Subcutaneous adipose tissue (tissue), 4 donors: ENCODE measurements around the gene SLC2A4. TPM values are rescaled to one million over a fixed set of nuclear protein-coding genes. Genes with fewer than 3 reads are reported as not detected.

Experiments
- total RNA-seq, 4 donors: library from RNA; depleted of rRNA; stranded (reverse); fragments of >200 nt; gene quantifications; one replicate each; pipeline ENCODE4 v1.1.0, GENCODE V29; 2016
- TF ChIP-seq, protein P1 (sequence below): fragments of 450-650 bp; IDR thresholded peaks from one replicate; pipeline ENCODE4 v1.5.1; 2016; ENCODE audit warnings: low read depth, mild to moderate bottlenecking, control low read depth, antibody characterized with exemption, moderate library complexity

SLC2A4 gene
- total RNA-seq, 4 donors from 2014 or later = 5.6 to 91.4 (median 13.8) TPM

DNA sequence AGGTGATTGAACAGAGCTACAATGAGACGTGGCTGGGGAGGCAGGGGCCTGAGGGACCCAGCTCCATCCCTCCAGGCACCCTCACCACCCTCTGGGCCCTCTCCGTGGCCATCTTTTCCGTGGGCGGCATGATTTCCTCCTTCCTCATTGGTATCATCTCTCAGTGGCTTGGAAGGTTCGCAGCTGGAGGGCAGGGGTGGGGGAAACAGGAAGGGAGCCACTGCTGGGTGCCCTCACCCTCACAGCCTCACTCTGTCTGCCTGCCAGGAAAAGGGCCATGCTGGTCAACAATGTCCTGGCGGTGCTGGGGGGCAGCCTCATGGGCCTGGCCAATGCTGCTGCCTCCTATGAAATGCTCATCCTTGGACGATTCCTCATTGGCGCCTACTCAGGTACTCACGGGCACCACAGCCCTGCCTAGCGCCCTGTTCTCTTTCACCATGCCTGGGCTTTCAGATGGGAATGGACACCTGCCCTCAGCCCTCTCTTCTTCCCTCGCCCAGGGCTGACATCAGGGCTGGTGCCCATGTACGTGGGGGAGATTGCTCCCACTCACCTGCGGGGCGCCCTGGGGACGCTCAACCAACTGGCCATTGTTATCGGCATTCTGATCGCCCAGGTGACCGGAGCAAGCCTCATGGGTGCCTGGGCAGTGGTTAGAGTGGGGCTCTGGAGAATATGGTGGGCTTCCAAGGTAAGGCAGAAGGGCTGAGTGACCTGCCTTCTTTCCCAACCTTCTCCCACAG, 2.1 kb downstream of the SLC2A4 start:
- TF ChIP-seq, protein P1, sequence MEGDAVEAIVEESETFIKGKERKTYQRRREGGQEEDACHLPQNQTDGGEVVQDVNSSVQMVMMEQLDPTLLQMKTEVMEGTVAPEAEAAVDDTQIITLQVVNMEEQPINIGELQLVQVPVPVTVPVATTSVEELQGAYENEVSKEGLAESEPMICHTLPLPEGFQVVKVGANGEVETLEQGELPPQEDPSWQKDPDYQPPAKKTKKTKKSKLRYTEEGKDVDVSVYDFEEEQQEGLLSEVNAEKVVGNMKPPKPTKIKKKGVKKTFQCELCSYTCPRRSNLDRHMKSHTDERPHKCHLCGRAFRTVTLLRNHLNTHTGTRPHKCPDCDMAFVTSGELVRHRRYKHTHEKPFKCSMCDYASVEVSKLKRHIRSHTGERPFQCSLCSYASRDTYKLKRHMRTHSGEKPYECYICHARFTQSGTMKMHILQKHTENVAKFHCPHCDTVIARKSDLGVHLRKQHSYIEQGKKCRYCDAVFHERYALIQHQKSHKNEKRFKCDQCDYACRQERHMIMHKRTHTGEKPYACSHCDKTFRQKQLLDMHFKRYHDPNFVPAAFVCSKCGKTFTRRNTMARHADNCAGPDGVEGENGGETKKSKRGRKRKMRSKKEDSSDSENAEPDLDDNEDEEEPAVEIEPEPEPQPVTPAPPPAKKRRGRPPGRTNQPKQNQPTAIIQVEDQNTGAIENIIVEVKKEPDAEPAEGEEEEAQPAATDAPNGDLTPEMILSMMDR = no peak

DNA sequence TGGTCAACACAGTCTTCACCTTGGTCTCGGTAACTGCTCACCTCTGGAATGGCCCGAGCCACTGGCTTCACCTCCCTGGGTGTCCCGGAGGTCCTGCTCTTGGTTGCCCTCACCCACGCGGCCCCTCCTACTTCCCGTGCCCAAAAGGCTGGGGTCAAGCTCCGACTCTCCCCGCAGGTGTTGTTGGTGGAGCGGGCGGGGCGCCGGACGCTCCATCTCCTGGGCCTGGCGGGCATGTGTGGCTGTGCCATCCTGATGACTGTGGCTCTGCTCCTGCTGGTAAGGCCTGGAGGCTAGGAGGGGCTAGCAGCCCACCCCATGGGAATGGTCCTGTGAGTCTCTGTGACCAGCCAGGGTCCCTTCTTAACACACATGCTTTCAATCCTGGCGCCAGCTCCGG, 3.4 kb downstream of the SLC2A4 start:
- TF ChIP-seq, protein P1 = no peak

DNA sequence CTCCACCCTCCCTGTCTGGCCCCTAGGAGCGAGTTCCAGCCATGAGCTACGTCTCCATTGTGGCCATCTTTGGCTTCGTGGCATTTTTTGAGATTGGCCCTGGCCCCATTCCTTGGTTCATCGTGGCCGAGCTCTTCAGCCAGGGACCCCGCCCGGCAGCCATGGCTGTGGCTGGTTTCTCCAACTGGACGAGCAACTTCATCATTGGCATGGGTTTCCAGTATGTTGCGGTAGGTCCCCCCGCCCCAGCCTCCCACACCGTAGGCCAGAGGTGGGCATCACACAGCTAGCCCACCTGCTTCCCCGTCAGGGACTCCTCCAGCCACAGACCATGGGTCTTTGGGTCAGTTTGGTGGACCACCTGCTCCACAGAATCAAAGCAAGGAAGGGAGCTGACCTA, 4.2 kb downstream of the SLC2A4 start:
- TF ChIP-seq, protein P1 = no peak

DNA sequence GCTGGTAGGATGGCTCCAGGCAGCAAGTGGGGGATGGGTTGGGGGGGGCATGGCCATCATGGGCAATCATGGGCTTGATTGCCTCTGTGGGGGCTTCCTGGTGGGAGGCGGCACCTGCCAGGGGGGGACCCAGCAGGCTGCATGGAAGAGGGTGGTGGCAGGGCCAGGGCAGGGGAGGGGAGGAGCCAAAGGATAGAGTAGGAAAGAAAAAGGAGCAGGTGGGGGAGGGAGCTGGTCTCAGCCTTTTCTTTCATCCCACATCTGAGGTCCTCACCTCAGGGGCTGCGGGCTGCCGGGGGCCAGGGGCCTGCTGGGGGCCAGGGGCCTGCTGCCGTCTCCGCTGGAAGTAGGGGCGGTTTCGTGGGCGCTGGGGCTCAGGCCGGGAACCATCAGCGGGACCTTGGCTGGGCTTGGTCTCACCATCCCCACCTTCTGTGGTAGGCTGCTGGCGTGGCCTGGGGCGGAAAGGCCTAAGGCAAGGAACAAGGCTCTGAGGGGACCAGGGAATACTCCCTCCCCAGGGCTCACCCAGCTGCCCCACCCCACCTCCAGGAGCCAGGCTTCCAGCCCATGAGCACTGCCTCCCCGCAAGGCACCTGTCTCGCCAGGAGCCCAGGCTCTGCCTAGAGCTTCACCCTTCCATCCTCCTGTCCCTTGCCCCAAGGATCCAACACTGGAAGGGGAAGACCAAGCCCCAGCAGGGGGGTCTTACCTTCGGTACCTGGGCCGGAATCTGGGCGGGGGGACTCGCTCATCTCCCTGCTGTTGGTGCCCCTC, 7.9 kb downstream of the SLC2A4 start:
- TF ChIP-seq, protein P1 = no peak

DNA sequence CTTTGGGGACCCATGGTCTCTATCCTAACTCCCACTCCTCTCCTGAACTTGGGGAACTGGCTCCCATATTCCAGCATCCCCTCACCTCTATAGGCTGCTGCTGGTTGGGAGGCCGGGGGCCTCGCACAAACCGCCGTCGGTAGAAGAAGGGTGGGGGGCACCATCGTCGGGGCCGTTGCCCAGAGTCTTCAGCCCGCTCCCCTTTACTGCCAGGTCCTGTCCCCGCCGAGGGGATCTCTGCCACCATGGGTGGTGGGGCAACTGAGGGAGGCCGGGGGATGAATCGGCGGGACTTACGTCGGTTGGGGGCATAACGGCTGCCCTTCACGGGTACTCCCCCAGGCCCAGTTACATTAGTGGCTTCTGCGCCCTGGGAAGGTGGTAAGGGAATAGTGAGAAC, 8.6 kb downstream of the SLC2A4 start:
- TF ChIP-seq, protein P1 = no peak

DNA sequence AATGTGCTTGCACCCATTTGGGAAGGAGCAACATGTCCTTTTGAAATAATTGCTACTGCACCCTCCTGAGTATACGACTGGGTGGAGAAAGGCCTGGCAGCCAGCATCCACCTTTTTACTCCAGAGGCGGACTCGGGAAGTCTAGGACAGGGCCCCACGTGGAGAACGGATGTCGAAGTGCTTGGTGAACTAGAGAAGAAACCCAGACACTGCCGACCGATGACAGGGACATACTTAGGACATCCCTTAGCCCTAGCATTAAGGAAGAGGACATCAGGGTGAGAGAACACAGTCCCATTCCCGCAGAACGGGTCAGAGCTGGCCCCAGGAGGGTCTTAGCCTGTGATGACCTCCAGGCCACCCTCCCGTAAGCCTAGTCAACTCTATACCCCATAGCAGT, 9.2 kb downstream of the SLC2A4 start:
- TF ChIP-seq, protein P1 = no peak

DNA sequence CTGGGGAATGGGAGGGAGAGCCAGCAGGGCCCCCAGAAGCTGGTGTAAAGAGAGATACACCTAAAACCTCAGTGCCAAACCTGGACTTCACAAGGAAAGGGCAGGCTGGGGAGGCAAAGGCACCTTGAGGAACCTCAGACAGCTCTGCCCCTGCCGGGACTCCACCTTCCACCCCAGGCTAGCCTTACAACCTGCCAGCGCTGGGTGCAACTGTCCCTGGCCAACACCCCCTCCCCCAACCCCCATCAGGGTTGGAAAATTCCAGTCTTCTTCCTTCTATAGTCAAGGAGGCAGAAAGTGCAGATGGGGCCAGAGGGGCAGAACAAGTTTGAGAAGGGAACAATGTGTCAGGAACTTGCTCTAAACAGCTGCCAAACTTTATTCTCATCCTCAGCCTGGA, 10.7 kb downstream of the SLC2A4 start:
- TF ChIP-seq, protein P1 = no peak
